ENCODE results near the gene SZRD1.

SZRD1 gene

DNA sequence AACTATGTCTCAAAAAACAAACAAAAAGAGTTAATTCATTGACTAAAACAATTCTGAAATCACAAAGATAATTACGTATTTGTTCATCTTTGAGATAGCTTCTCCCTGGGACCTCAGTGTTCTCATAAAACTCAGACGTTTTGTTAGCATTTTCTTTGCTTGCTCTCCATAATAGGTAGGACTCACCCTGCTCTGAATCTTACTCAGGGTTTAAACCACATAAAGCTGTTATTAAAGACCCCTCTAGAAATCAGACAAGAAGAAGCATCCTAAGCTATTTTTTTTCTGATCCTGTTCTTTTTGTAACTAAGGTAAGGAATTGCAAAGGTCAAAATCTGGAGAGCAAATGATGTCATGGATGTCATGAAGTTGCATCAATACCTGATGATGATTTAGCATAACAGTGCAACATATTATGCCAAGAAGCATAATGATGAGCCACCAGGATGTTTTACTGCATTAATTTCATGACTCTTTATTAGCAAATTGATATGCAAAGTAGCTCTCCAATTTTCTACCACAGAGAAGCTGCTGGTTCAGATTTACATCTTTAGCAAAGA, 17.1 kb upstream of the SZRD1 start (continued):
- no peak for TF ChIP-seq TSHZ2 (CRISPR knock-in tag; IDR thresholded peaks at IDR 0.05)

- TF ChIP-seq ARNTL (CRISPR knock-in tag; IDR thresholded peaks at IDR 0.05; ENCODE audit: borderline replicate concordance, low read depth) (no peak), BACH2 (CRISPR knock-in tag; IDR thresholded peaks at IDR 0.05; ENCODE audit: borderline replicate concordance) (no peak), ZFP30 (CRISPR knock-in tag; IDR thresholded peaks at IDR 0.05) (no peak), CREB5 (CRISPR knock-in tag; IDR thresholded peaks at IDR 0.05; ENCODE audit: low read depth) (no peak), CSDC2 (CRISPR knock-in tag; IDR thresholded peaks at IDR 0.05) (no peak), ESRRG (CRISPR knock-in tag; IDR thresholded peaks at IDR 0.05) (no peak), TCF4 (CRISPR knock-in tag; IDR thresholded peaks at IDR 0.05; ENCODE audit: borderline replicate concordance) (no peak)
- TF ChIP-seq, protein P1, sequence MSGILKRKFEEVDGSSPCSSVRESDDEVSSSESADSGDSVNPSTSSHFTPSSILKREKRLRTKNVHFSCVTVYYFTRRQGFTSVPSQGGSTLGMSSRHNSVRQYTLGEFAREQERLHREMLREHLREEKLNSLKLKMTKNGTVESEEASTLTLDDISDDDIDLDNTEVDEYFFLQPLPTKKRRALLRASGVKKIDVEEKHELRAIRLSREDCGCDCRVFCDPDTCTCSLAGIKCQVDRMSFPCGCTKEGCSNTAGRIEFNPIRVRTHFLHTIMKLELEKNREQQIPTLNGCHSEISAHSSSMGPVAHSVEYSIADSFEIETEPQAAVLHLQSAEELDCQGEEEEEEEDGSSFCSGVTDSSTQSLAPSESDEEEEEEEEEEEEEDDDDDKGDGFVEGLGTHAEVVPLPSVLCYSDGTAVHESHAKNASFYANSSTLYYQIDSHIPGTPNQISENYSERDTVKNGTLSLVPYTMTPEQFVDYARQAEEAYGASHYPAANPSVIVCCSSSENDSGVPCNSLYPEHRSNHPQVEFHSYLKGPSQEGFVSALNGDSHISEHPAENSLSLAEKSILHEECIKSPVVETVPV (CRISPR knock-in tag; IDR thresholded peaks at IDR 0.05) = no peak
- ATAC-seq = peak; percentile 36
Observed at GRCh38 chr1:16351456-16351993, 15.5 kb upstream of the SZRD1 start.

GRCh38 chr1:16351994-16352841, 14.8 kb upstream of the SZRD1 start, which contains the start of gene FBXO42:
TSS of gene FBXO42 (minus strand) at chr1:16352480. CDS start at chr1:16315418, 37,062 bp downstream.
- ATAC-seq = peak; percentile 92

More at GRCh38 chr1:16351994-16352841, 14.8 kb upstream of the SZRD1 start, which contains the start of gene FBXO42:
- TF ChIP-seq PPARA (CRISPR knock-in tag; IDR thresholded peaks at IDR 0.05; ENCODE audit: borderline replicate concordance) = no peak
- TF ChIP-seq ZFP30 (CRISPR knock-in tag; IDR thresholded peaks at IDR 0.05) = no peak
- TF ChIP-seq BACH2 (CRISPR knock-in tag; IDR thresholded peaks at IDR 0.05; ENCODE audit: borderline replicate concordance) = no peak
- TF ChIP-seq RARB (CRISPR knock-in tag; IDR thresholded peaks at IDR 0.05) = no peak
- TF ChIP-seq CSDC2 (CRISPR knock-in tag; IDR thresholded peaks at IDR 0.05) = 0 out of 2 replicates have a peak, but pooled peaks have one; percentile 17
- TF ChIP-seq CREB5 (CRISPR knock-in tag; IDR thresholded peaks at IDR 0.05; ENCODE audit: low read depth) = 0 out of 2 replicates have a peak, but pooled peaks have one; percentile 19
- no peak for TF ChIP-seq POU6F1 (CRISPR knock-in tag; IDR thresholded peaks at IDR 0.05; ENCODE audit: borderline replicate concordance, low read depth)

Data from SK-N-SH treated with all-trans-retinoic acid at 6 μM for 48 hours (cell line).